ENCODE data around the gene CD248. TPM values are rescaled to one million over a fixed set of nuclear protein-coding genes. Genes with fewer than 3 reads are reported as not detected.

CD248 gene
- total RNA-seq, 1 experiment from 2014 or later = not detected

- peaks cover 8% of the 10 kb centered on the region for H3K4me1 ChIP-seq (replicated peaks; ENCODE audit: insufficient read depth)
- BruUV-seq (replicated peaks) = no TSS peak
- no peak overlapping the region for H3K4me2 ChIP-seq
- no peaks in the 10 kb centered on the region for H3K9me3 ChIP-seq (ENCODE audit: insufficient read depth, low read depth)
- POLR2A ChIA-PET (ENCODE audit: unreplicated experiment) = no interaction called here
- no peak for DNase-seq
- intact Hi-C loops (cut with micrococcal nuclease; ENCODE audit: unreplicated experiment) = no loop called here
- H3K79me2 ChIP-seq (ENCODE audit: low read depth) = peaks cover 32% of the 10 kb centered on the region
- no peak overlapping the region for H3K4me3 ChIP-seq
- no peaks in the 10 kb centered on the region for H3K9me2 ChIP-seq (ENCODE audit: insufficient read depth)
- H3K36me3 ChIP-seq (ENCODE audit: low read depth) = peaks cover 28% of the 10 kb centered on the region
- H4K20me1 ChIP-seq (ENCODE audit: insufficient read depth) = peaks cover 59% of the 10 kb centered on the region
- H2AFZ ChIP-seq = no peak overlapping the region
- no peak for TF ChIP-seq EZH2 (IDR thresholded peaks at IDR 0.05; ENCODE audit: low read depth)
- H3K27ac ChIP-seq = no peak overlapping the region
- peaks cover 22% of the 10 kb centered on the region; the same call in 1 of the 2 replicates for H3F3A ChIP-seq (ENCODE audit: insufficient read depth, low read depth)
- CTCF ChIA-PET = no interaction called here
- H3K27me3 ChIP-seq (ENCODE audit: insufficient read depth, low read depth) = no peaks in the 10 kb centered on the region
These were observed 44.2 kb downstream of the CD248 start for GRCh38 chr11:66272596-66272995.

DNA sequence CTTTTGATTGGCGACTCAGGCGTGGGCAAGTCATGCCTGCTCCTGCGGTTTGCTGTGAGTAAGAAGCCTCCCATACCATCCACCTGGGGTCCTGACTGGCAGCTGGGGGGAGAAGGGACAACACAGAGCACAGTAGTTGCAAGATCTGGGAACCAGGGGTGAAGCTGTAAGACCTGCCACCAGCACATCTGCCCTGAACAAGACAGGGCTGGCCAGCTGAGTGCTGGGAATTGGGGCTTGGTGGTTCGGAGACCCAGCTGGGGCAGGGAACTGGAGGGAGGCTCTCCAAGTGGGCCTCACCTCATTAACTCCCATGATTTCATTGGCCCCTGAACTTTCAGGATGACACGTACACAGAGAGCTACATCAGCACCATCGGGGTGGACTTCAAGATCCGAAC is 45.0 kb downstream of the CD248 start:
- Histone ChIP-seq H4K20me1 (ENCODE audit: insufficient read depth) (peaks cover 52% of the 10 kb centered on the region), H2AFZ (no peak overlapping the region), H3K27me3 (ENCODE audit: insufficient read depth, low read depth) (no peaks in the 10 kb centered on the region), H3K79me2 (ENCODE audit: low read depth) (peaks cover 32% of the 10 kb centered on the region), H3K4me3 (no peak overlapping the region), H3K27ac (no peak overlapping the region), H3K9me3 (ENCODE audit: insufficient read depth, low read depth) (no peaks in the 10 kb centered on the region), H3K4me1 (replicated peaks; ENCODE audit: insufficient read depth) (peaks cover 8% of the 10 kb centered on the region), H3K36me3 (ENCODE audit: low read depth) (peaks cover 28% of the 10 kb centered on the region), H3F3A (ENCODE audit: insufficient read depth, low read depth) (peaks cover 27% of the 10 kb centered on the region; the same call in 1 of the 2 replicates), H3K9me2 (ENCODE audit: insufficient read depth) (no peaks in the 10 kb centered on the region), H3K4me2 (no peak overlapping the region)
- DNase-seq = no peak
- CTCF ChIA-PET = interaction anchor here (0.6 kb wide), 1 partner anchor 157 kb away, joined by 3 read pairs; no protein-coding TSS in a partner anchor
- POLR2A ChIA-PET (ENCODE audit: unreplicated experiment) = interaction anchor here (0.7 kb wide), 1 partner anchor 9 kb away, joined by 5 read pairs; no protein-coding TSS in a partner anchor
- TF ChIP-seq CTCF (conservative IDR thresholded peaks at IDR 0.05) (no peak), EZH2 (IDR thresholded peaks at IDR 0.05; ENCODE audit: low read depth) (no peak)
- intact Hi-C loops (cut with micrococcal nuclease; ENCODE audit: unreplicated experiment) = no loop called here
- no TSS peak for BruUV-seq (replicated peaks)

DNA sequence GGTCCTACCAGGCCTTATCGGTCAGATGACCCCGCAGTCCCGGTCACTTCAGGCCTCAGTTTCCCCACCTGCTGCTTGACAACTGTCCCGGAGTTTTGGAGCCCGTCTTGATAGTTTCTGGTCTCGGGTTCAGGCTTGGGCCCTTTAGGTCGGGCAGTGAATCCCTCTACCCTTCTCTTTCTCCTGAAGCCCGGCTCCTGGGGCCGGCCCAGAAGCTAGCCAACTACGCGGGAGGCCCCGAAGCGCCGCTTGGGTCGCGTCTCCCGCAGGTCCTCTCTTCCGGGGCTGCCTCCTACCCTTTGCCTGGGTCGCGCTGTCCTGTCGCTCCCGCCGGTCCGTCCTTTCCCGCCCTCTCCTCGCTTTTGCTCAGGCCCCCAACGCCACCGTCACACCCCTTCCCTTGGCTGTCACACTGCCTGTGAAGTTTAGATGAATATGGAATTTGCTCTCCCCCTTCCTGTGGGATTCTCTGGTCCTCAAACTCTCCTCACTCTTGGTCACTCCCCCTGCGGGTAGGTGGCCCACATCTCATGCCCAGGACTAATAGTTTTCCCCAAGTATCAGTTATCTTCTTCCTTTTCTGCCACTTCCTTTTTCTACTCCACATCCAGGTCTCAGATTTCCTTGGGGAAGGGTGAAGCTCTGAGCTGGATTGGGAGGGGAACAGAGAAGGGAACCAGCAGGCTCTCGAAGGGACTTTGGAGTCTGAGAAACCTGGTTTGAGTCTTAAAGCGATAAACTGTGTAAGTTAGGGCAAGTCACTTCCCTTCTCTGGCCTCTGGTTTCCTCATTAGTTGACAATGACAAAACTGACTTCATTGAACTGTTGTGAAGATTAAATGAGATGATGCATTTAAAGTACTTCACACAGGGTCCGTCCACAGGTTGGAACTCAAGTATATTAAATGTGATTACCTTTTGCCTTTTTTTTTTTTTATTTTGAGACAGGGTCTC is 47.6 kb downstream of the CD248 start:
- Histone ChIP-seq H3K4me2 (peak overlapping the region; percentile 94), H4K20me1 (ENCODE audit: insufficient read depth) (peaks cover 44% of the 10 kb centered on the region), H3K9me2 (ENCODE audit: insufficient read depth) (no peaks in the 10 kb centered on the region), H3K36me3 (ENCODE audit: low read depth) (peaks cover 25% of the 10 kb centered on the region), H2AFZ (peak overlapping the region; percentile 78), H3K4me1 (replicated peaks; ENCODE audit: insufficient read depth) (peaks cover 8% of the 10 kb centered on the region), H3K4me3 (peak overlapping the region; percentile 95), H3K9me3 (ENCODE audit: insufficient read depth, low read depth) (no peaks in the 10 kb centered on the region), H3F3A (ENCODE audit: insufficient read depth, low read depth) (peaks cover 31% of the 10 kb centered on the region; the same call in 1 of the 2 replicates), H3K79me2 (ENCODE audit: low read depth) (peaks cover 32% of the 10 kb centered on the region), H3K27me3 (ENCODE audit: insufficient read depth, low read depth) (no peaks in the 10 kb centered on the region), H3K27ac (peak overlapping the region; percentile 31)
- ChIA-PET POLR2A (ENCODE audit: unreplicated experiment) (interaction anchor here (0.6 kb wide), 5 partner anchors 17 to 1807 kb away, joined by 3 to 12 read pairs (median 3); no protein-coding TSS in a partner anchor), CTCF (interaction anchor here (0.6 kb wide), 2 partner anchors 337 to 994 kb away, joined by 3 to 17 read pairs; no protein-coding TSS in a partner anchor)
- TF ChIP-seq CTCF (conservative IDR thresholded peaks at IDR 0.05) (peak; percentile 56; the same call in 1 of the 2 replicates), EZH2 (IDR thresholded peaks at IDR 0.05; ENCODE audit: low read depth) (no peak)
- intact Hi-C loops (cut with micrococcal nuclease; ENCODE audit: unreplicated experiment) = loop anchor here (1.0 to 5.0 kb wide), 2 partner anchors 79 to 257 kb away; partner anchors contain the start of gene CST6
- DNase-seq = peak in 1 of 2 experiments; percentile 34
- TSS peak; percentile 37 for BruUV-seq (replicated peaks)
